AML-193 (cell line): ENCODE measurements around the gene GHR.

Experiments used
- DNase-seq, 2 experiments: peaks; one replicate each; lab custom pipeline; 2025; lab: John Stamatoyannopoulos, UW

Gene GHR

GRCh38 chr5:42423285-42424165 is at the start of gene GHR:
Gene GHR (plus strand): TSS chr5:42423439. CDS start chr5:42565875, 142,436 bp downstream.
- no peak for DNase-seq

GRCh38 chr5:42374679-42375273 is 48.5 kb upstream of the GHR start:
- no peak for DNase-seq

- DNase-seq, result no peak
These were observed 45.7 kb upstream of the GHR start for GRCh38 chr5:42377496-42377895.

GRCh38 chr5:42381973-42382372 is 41.3 kb upstream of the GHR start:
- no peak for DNase-seq

GRCh38 chr5:42387563-42387962 is 35.7 kb upstream of the GHR start:
- DNase-seq, result no peak

- no peak for DNase-seq
These were observed 33.1 kb upstream of the GHR start for GRCh38 chr5:42390115-42390514.

GRCh38 chr5:42392917-42393316 is 30.3 kb upstream of the GHR start:
- DNase-seq, result no peak

GRCh38 chr5:42396111-42396510 is 27.1 kb upstream of the GHR start:
- no peak for DNase-seq

- no peak for DNase-seq
These were observed 26.0 kb upstream of the GHR start for GRCh38 chr5:42397267-42397666.

GRCh38 chr5:42399702-42400101 is 23.5 kb upstream of the GHR start:
- no peak for DNase-seq

GRCh38 chr5:42400474-42400873 is 22.8 kb upstream of the GHR start:
- no peak for DNase-seq

GRCh38 chr5:42403236-42403635 is 20.0 kb upstream of the GHR start:
- DNase-seq, result no peak

- no peak for DNase-seq
These were observed 18.9 kb upstream of the GHR start for GRCh38 chr5:42404366-42404765.

GRCh38 chr5:42419294-42419693 is 3.9 kb upstream of the GHR start:
- DNase-seq, result no peak

GRCh38 chr5:42422656-42423280 is 471 bp upstream of the GHR start:
- DNase-seq, result no peak

- no peak for DNase-seq
These were observed 2.8 kb downstream of the GHR start for GRCh38 chr5:42426016-42426415.

GRCh38 chr5:42429694-42430093 is 6.5 kb downstream of the GHR start:
- no peak for DNase-seq

- no peak for DNase-seq
These were observed 10.9 kb downstream of the GHR start for GRCh38 chr5:42434047-42434724.

- no peak for DNase-seq
These were observed 12.8 kb downstream of the GHR start for GRCh38 chr5:42436051-42436450.

- no peak for DNase-seq
These were observed 31.2 kb downstream of the GHR start for GRCh38 chr5:42454216-42454995.

- DNase-seq, result no peak
These were observed 37.8 kb downstream of the GHR start for GRCh38 chr5:42461033-42461432.

GRCh38 chr5:42461507-42461906 is 38.3 kb downstream of the GHR start:
- no peak for DNase-seq
